ENCODE data around the gene MOB3A.

The MOB3A gene

DNA sequence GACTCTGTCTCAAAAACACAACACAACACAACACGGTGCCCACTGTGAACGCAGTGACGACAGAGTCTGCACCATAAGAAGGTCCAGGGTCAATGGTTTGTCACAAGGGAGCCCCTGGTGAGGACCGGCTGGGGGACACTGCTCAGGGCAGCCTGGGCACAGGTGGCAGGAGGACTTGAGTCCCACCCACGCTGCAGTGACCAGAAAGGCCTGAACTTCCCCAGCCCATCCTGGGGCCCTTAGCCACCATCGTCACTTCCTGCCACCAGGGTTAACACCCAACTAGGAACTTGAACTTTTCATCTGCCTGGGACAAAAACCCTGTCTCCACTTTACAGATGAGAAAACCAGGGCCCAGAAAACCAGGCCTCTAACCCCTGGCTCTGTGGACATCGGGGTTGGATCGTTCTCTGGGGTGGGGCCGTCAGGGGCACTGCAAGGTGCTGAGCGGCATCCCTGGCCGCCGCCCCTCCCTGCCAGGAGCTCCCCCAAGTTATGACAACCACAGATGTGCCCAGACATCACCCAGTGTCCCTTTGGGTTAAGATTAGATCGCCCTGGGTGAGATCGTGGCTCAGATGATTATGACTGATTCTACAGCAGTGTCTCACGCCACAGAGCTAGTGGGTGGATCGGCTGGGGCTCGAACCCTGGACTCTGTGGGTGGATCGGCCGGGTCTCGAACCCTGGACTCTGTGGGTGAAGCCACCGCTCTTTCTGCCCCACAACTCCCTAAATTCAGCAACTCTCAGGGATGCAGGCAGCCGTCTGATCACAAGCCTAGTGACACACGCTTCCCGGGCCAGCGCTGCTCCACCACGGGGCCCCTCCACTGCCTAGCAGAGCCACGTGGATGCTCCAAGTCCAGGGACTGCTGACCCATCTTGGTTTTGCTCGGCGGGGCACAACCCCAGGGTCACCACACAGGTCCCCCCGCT, 14.0 kb downstream of the MOB3A start:
- no peak for DNase-seq (ENCODE audit: low read depth, low spot score)
- in situ Hi-C loops (cut with HindIII; ENCODE audit: low sequenced_read_pairs): no loop called here
- H3K4me3 ChIP-seq (ENCODE audit: low read depth, low read length): no peak overlapping the region
- no peak for TF ChIP-seq CTCF (IDR thresholded peaks at IDR 0.05; ENCODE audit: low read depth, low read length)

- no peak overlapping the region for H3K4me3 ChIP-seq (ENCODE audit: low read depth, low read length)
- in situ Hi-C loops (cut with HindIII; ENCODE audit: low sequenced_read_pairs): no loop called here
- no peak for TF ChIP-seq CTCF (IDR thresholded peaks at IDR 0.05; ENCODE audit: low read depth, low read length)
- DNase-seq (ENCODE audit: low read depth, low spot score): no peak
Observed at GRCh38 chr19:2080336-2080988, 15.7 kb downstream of the MOB3A start.

DNA sequence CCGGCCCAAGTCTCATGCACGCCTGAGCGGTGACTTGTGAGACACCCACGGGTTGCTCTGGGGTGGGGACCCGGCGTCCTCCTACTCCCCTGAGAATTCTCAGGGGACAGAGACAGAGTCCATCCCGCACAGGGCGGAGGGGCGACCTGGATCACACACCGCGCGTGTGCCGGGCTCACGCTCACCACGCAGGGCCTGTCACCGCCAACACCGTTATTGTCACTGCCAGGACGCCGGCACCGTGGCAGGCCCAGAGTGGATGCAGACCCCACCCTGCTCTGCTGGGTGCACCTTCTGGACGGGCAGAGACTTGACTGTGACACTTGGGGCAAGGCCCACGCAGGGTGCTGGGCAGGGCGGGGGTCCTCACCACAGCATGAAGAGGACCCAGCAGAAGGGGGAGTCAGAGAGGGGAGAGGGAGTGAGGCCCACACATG, 16.2 kb downstream of the MOB3A start:
- no peak overlapping the region for H3K4me3 ChIP-seq (ENCODE audit: low read depth, low read length)

GRCh38 chr19:2079076-2079864, 16.9 kb downstream of the MOB3A start:
- in situ Hi-C loops (cut with HindIII; ENCODE audit: low sequenced_read_pairs): no loop called here
- no peak for TF ChIP-seq CTCF (IDR thresholded peaks at IDR 0.05; ENCODE audit: low read depth, low read length)
- no peak overlapping the region for H3K4me3 ChIP-seq (ENCODE audit: low read depth, low read length)
- no peak for DNase-seq (ENCODE audit: low read depth, low spot score)

More for the DNA sequence above, 16.2 kb downstream of the MOB3A start:
- in situ Hi-C loops (cut with HindIII; ENCODE audit: low sequenced_read_pairs): no loop called here
- DNase-seq (ENCODE audit: low read depth, low spot score): no peak
- no peak for TF ChIP-seq CTCF (IDR thresholded peaks at IDR 0.05; ENCODE audit: low read depth, low read length)

DNA sequence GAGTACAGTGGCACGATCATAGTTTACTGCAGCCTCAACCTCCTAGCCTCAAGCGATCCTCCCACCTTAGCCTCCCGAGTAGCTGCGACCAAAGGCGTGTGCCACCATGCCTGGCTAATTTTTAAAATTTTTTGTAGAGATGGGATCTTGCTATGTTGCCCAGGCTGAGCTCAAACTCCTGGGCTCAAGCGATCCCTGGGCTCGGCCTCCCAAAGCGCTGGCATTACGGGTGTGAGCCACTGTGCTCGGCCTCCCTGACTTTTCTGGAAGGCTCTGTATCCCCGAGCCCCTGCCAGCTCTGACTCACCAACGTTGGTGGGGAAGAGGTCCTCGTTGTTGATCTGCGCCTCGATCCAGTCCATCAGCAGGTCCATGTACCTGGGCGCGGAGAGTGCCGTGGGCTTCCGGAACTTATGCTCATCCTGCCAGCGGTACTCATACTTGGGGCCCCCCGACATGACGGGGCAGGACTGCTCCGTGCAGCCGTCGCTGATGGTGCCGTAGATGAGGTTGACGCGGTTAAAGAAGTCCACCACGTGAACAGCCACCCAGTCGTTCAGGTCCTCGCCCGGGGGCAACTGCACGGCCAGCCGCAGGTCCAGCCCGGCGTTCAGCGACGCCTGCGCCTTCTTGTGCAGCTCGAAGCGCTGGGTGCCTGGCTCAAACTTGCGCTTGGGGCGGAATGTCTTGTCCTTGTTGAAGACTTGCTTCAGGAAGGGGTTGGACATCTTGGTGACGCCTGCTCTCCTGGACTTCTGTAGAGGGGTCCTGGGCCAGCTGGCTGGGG, 18.1 kb downstream of the MOB3A start:
- no peak for DNase-seq (ENCODE audit: low read depth, low spot score)
- no peak overlapping the region for H3K4me3 ChIP-seq (ENCODE audit: low read depth, low read length)
- TF ChIP-seq CTCF (IDR thresholded peaks at IDR 0.05; ENCODE audit: low read depth, low read length): no peak
- in situ Hi-C loops (cut with HindIII; ENCODE audit: low sequenced_read_pairs): no loop called here
